CD4-positive, alpha-beta T cell (primary cell): ENCODE data around the gene AHCYL2. TPM values are rescaled to one million over a fixed set of nuclear protein-coding genes. Genes with fewer than 3 reads are reported as not detected.

Source experiments
- ATAC-seq: fragments of 200-7000 bp; cut with Tn5 transposase; one replicate; pipeline ENCODE4 v1.10.0; 2022; ENCODE audit warnings: mild to moderate bottlenecking; ENCODE audit not compliant: poor library complexity
- CTCF ChIA-PET: fragments of 350-600 bp; sonication (Branson Sonifier 250); formaldehyde crosslinking; loops from one replicate; lab custom pipeline; 2021; ENCODE audit warnings: antibody characterized with exemption, inconsistent platforms; lab: Charles Lee
- POLR2A ChIA-PET: fragments of 350-600 bp; sonication (Branson Sonifier 250); formaldehyde crosslinking; loops from one replicate; lab custom pipeline; 2021; ENCODE audit warnings: antibody characterized with exemption, inconsistent platforms; lab: Charles Lee
- DNase-seq, 14 experiments: peaks; one replicate each; pipeline ENCODE4 v3.0.0-alpha.2; 2013 to 2020; ENCODE audit warnings: mixed read lengths in 2 of 14
- H3K27ac ChIP-seq, 2 donors: one replicate each; pipeline versions ENCODE4 v1.5.1 to v1.7.0; 2013; ENCODE audit warnings: low read length in 2 of 2, low read depth in 1 of 2, mild to moderate bottlenecking in 1 of 2
- H3K27me3 ChIP-seq, 2 experiments: 1 replicate in 1 of 2; 2 replicates in 1 of 2; pipeline versions ENCODE4 v1.6.1 to v1.7.0; 2013; ENCODE audit warnings: low read length in 2 of 2, control low read depth in 1 of 2, mild to moderate bottlenecking in 1 of 2, moderate library complexity in 1 of 2; ENCODE audit not compliant: insufficient read depth in 2 of 2, control insufficient read depth in 1 of 2
- H3K36me3 ChIP-seq: one replicate; pipeline ENCODE4 v1.6.1; 2013; ENCODE audit warnings: low read length, control low read depth; ENCODE audit not compliant: insufficient read depth
- H3K4me1 ChIP-seq: one replicate; pipeline ENCODE4 v1.6.1; 2013; ENCODE audit warnings: low read length, control low read depth; ENCODE audit not compliant: insufficient read depth
- H3K4me3 ChIP-seq: one replicate; pipeline ENCODE4 v1.5.1; 2013; ENCODE audit warnings: mild to moderate bottlenecking, low read length, moderate library complexity
- H3K9me3 ChIP-seq, 2 experiments: 1 replicate in 1 of 2; 2 replicates in 1 of 2; pipeline versions ENCODE4 v1.6.1 to v1.7.0; 2013; ENCODE audit warnings: low read length in 2 of 2, mild to moderate bottlenecking in 2 of 2, control low read depth in 1 of 2, moderate library complexity in 1 of 2; ENCODE audit not compliant: control insufficient read depth in 1 of 2, insufficient read depth in 1 of 2
- H3K27ac Mint-ChIP-seq: one replicate; pipeline ENCODE4 v1.8.0; 2020; ENCODE audit warnings: mixed read lengths
- H3K27me3 Mint-ChIP-seq: one replicate; pipeline ENCODE4 v1.8.0; 2021; ENCODE audit warnings: mixed read lengths
- H3K36me3 Mint-ChIP-seq: one replicate; pipeline ENCODE4 v1.8.0; 2021; ENCODE audit warnings: low read depth, mixed read lengths
- H3K4me1 Mint-ChIP-seq: one replicate; pipeline ENCODE4 v1.8.0; 2021; ENCODE audit warnings: low read depth, mixed read lengths
- H3K4me3 Mint-ChIP-seq: one replicate; pipeline ENCODE4 v1.8.0; 2020; ENCODE audit warnings: mild to moderate bottlenecking, mixed read lengths
- H3K9me3 Mint-ChIP-seq: one replicate; pipeline ENCODE4 v1.8.0; 2020; ENCODE audit warnings: mixed read lengths
- intact Hi-C, 2 experiments: fragments of 100-400 bp; cut with DNase I in 1 of 2; cut with micrococcal nuclease in 1 of 2; formaldehyde crosslinking; loops; one replicate each; pipeline versions ENCODE4 v1.15.1 to v1.9.0; 2023 to 2025; cut with DNase I, micrococcal nuclease
- total RNA-seq, 174 experiments: library from RNA in 2 of 174; stranded (reverse) in 2 of 174; gene quantifications; one replicate each; pipeline ENCODE4 v1.2.3 and lab custom pipeline; 2021 to 2026
- TF ChIP-seq, protein P1 (sequence below): fragments of 200-600 bp; IDR thresholded peaks from one replicate; pipeline ENCODE4 v1.8.0; 2022; ENCODE audit warnings: antibody characterized with exemption, mild to moderate bottlenecking

Gene AHCYL2
- total RNA-seq, 2 experiments from 2014 or later: 5.8 to 6.0 TPM

DNA sequence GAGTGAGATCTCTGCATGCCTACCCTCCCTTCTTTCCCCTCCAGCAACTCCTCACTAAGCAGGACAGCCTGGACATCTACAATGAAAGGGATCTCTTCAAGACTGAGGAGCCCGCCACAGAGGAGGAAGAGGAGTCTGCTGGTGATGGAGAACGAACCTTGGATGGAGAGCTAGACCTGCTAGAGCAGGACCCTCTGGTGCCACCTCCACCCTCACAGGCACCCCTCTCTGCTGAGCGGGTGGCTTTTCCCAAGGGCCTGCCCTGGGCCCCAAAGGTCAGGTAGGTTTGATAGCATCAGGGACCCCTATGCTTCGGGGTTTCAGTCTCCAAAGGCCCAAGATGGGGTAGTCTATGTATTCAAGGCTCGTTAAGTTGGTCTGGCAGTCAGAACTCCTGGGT lies 233.3 kb downstream of the AHCYL2 start:
- ATAC-seq: no peak
- Histone ChIP-seq H3K4me3 (no peak overlapping the region), H3K36me3 (no peaks in the 10 kb centered on the region), H3K27me3 (no peaks in the 10 kb centered on the region), H3K4me1 (no peaks in the 10 kb centered on the region), H3K27ac (no peak overlapping the region), H3K9me3 (no peaks in the 10 kb centered on the region)
- H3K36me3 Mint-ChIP-seq: no peaks in the 10 kb centered on the region
- H3K27ac Mint-ChIP-seq: no peak overlapping the region
- DNase-seq: no peak
- intact Hi-C loops: no loop called here
- no peaks in the 10 kb centered on the region for H3K9me3 Mint-ChIP-seq
- TF ChIP-seq, protein P1, sequence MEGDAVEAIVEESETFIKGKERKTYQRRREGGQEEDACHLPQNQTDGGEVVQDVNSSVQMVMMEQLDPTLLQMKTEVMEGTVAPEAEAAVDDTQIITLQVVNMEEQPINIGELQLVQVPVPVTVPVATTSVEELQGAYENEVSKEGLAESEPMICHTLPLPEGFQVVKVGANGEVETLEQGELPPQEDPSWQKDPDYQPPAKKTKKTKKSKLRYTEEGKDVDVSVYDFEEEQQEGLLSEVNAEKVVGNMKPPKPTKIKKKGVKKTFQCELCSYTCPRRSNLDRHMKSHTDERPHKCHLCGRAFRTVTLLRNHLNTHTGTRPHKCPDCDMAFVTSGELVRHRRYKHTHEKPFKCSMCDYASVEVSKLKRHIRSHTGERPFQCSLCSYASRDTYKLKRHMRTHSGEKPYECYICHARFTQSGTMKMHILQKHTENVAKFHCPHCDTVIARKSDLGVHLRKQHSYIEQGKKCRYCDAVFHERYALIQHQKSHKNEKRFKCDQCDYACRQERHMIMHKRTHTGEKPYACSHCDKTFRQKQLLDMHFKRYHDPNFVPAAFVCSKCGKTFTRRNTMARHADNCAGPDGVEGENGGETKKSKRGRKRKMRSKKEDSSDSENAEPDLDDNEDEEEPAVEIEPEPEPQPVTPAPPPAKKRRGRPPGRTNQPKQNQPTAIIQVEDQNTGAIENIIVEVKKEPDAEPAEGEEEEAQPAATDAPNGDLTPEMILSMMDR: no peak
- no peaks in the 10 kb centered on the region for H3K27me3 Mint-ChIP-seq
- POLR2A ChIA-PET: no interaction called here
- CTCF ChIA-PET: no interaction called here
- no peaks in the 10 kb centered on the region for H3K4me1 Mint-ChIP-seq
- no peak overlapping the region for H3K4me3 Mint-ChIP-seq

DNA sequence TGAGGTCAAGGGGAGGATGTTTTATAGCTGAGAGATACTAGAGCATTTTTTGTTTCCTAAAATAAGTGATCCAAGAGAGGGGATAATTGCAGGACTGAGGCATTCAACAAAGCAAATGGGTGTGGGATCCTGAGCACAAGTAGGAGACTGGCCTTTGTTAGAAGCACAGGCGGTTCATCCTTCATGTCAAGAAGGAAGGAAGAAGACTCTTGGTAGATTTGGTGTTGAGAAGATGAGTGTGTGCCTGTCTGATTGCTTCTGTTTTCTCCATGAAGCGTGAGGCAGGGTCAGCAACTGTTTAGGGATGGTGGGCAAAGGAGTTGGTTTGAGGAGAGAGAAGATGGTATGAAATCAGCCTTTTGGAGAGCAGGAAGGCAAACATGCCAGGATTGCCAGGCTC lies 237.0 kb downstream of the AHCYL2 start:
- intact Hi-C loops: no loop called here
- ChIA-PET POLR2A (no interaction called here), CTCF (interaction anchor here (1.4 kb wide), 1 partner anchor 94 kb away, joined by 5 read pairs; no protein-coding TSS in a partner anchor)
- H3K36me3 ChIP-seq: no peaks in the 10 kb centered on the region
- H3K9me3 Mint-ChIP-seq: no peaks in the 10 kb centered on the region
- no peaks in the 10 kb centered on the region for H3K4me1 ChIP-seq
- no peak overlapping the region for H3K4me3 Mint-ChIP-seq
- no peaks in the 10 kb centered on the region for H3K9me3 ChIP-seq
- no peaks in the 10 kb centered on the region for H3K27me3 ChIP-seq
- TF ChIP-seq, protein P1: no peak
- no peak overlapping the region for H3K27ac ChIP-seq
- no peak for ATAC-seq
- no peaks in the 10 kb centered on the region for H3K4me1 Mint-ChIP-seq
- no peak overlapping the region for H3K27ac Mint-ChIP-seq
- H3K36me3 Mint-ChIP-seq: no peaks in the 10 kb centered on the region
- no peaks in the 10 kb centered on the region for H3K27me3 Mint-ChIP-seq
- DNase-seq: no peak
- H3K4me3 ChIP-seq: no peak overlapping the region

DNA sequence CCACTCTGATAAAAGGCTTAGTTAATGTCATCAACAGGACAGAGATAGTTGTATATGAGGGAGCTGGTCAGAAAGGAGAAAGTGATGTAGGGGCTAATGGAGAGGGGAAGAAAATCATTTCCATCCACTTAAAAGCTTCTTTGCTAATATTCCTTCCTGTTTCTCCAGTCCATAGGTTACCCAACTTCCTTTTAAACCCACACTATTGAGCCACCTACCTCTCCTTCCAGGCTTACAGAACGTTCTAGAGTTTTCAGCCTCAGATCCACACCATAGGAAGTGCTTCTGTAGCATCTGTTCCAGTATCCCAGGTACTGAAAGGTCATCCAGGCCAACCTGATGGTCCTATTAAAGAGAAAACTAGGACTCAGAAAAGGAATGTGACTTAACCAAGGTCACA lies 237.6 kb downstream of the AHCYL2 start:
- intact Hi-C loops: no loop called here

More for the DNA sequence above, 237.6 kb downstream of the AHCYL2 start:
- no peaks in the 10 kb centered on the region for H3K27me3 Mint-ChIP-seq
- no peaks in the 10 kb centered on the region for H3K36me3 ChIP-seq
- ChIA-PET POLR2A (no interaction called here), CTCF (no interaction called here)
- no peaks in the 10 kb centered on the region for H3K4me1 Mint-ChIP-seq
- no peaks in the 10 kb centered on the region for H3K4me1 ChIP-seq
- H3K9me3 Mint-ChIP-seq: no peaks in the 10 kb centered on the region
- H3K27me3 ChIP-seq: no peaks in the 10 kb centered on the region
- H3K4me3 Mint-ChIP-seq: no peak overlapping the region
- H3K9me3 ChIP-seq: no peaks in the 10 kb centered on the region
- ATAC-seq (no peak), DNase-seq (no peak)
- H3K27ac Mint-ChIP-seq: no peak overlapping the region
- no peaks in the 10 kb centered on the region for H3K36me3 Mint-ChIP-seq
- TF ChIP-seq, protein P1: no peak
- H3K4me3 ChIP-seq: no peak overlapping the region
- no peak overlapping the region for H3K27ac ChIP-seq
